WTC11 (cell line): Measurements from ENCODE around the gene ZBTB7B. TPM values are rescaled to one million over a fixed set of nuclear protein-coding genes. Genes with fewer than 3 reads are reported as not detected.

Source experiments
- ATAC-seq: fragments of 200-7000 bp; cut with Tn5 transposase; 2 replicates; pipeline ENCODE4 v1.10.0; 2021; ENCODE audit warnings: mild to moderate bottlenecking, moderate library complexity
- CTCF ChIA-PET: fragments of 300-600 bp; sonication (Branson Sonifier 250); formaldehyde crosslinking; loops from one replicate; lab custom pipeline; 2021; ENCODE audit warnings: antibody characterized with exemption; lab: Charles Lee
- POLR2A ChIA-PET: fragments of 350-600 bp; sonication (Branson Sonifier 250); formaldehyde crosslinking; loops from one replicate; lab custom pipeline; 2021; ENCODE audit warnings: antibody characterized with exemption; lab: Charles Lee
- DNase-seq: peaks from one replicate; pipeline ENCODE4 v3.0.0; 2021; ENCODE audit warnings: low spot score
- H3K27ac Mint-ChIP-seq: 2 replicates; pipeline ENCODE4 v1.8.0; 2021; ENCODE audit warnings: mixed read lengths
- H3K27me3 Mint-ChIP-seq: 2 replicates; pipeline ENCODE4 v1.8.0; 2021; ENCODE audit warnings: low read depth, mild to moderate bottlenecking, moderate library complexity, mixed read lengths
- H3K36me3 Mint-ChIP-seq: 2 replicates; pipeline ENCODE4 v1.8.0; 2021; ENCODE audit warnings: mixed read lengths
- H3K4me1 Mint-ChIP-seq: 2 replicates; pipeline ENCODE4 v1.8.0; 2022; ENCODE audit warnings: mixed read lengths
- H3K4me3 Mint-ChIP-seq: 2 replicates; pipeline ENCODE4 v1.8.0; 2021; ENCODE audit warnings: mild to moderate bottlenecking, moderate library complexity, mixed read lengths
- H3K9me3 Mint-ChIP-seq: 2 replicates; pipeline ENCODE4 v1.8.0; 2021; ENCODE audit warnings: mixed read lengths
- ATF1 ChIP-seq: sonication (generic); formaldehyde crosslinking; IDR thresholded peaks from 2 replicates; pipeline ENCODE4 v1.8.1; 2023; ENCODE audit warnings: mild to moderate bottlenecking, moderate library complexity, missing genetic modification reagents
- E2F1 ChIP-seq: sonication (generic); formaldehyde crosslinking; IDR thresholded peaks from 2 replicates; pipeline ENCODE4 v1.8.0; 2022; ENCODE audit warnings: mild to moderate bottlenecking, missing genetic modification reagents
- E2F4 ChIP-seq: sonication (generic); formaldehyde crosslinking; IDR thresholded peaks from 2 replicates; pipeline ENCODE4 v1.8.1; 2022; ENCODE audit warnings: low read depth, mild to moderate bottlenecking, moderate library complexity, missing genetic modification reagents, borderline replicate concordance
- ELF4 ChIP-seq: sonication (generic); formaldehyde crosslinking; IDR thresholded peaks from 2 replicates; pipeline ENCODE4 v1.8.1; 2022; ENCODE audit warnings: low read depth, mild to moderate bottlenecking, moderate library complexity, missing genetic modification reagents
- JUN ChIP-seq: sonication (generic); formaldehyde crosslinking; IDR thresholded peaks from 2 replicates; pipeline ENCODE4 v1.8.0; 2023; ENCODE audit warnings: mild to moderate bottlenecking, missing genetic modification reagents
- NR1H2 ChIP-seq: sonication (generic); formaldehyde crosslinking; IDR thresholded peaks from 2 replicates; pipeline ENCODE4 v1.9.0; 2021; ENCODE audit warnings: mild to moderate bottlenecking, moderate library complexity, missing genetic modification reagents
- NR2C2 ChIP-seq: sonication (generic); formaldehyde crosslinking; IDR thresholded peaks from 2 replicates; pipeline ENCODE4 v1.8.0; 2022; ENCODE audit warnings: mild to moderate bottlenecking, missing genetic modification reagents
- OVOL2 ChIP-seq: fragments of 250-450 bp; sonication (Bioruptor Pico); IDR thresholded peaks from 2 replicates; pipeline ENCODE4 v1.9.0; 2021; ENCODE audit warnings: mild to moderate bottlenecking, borderline replicate concordance
- PRRX2 ChIP-seq: fragments of 250-450 bp; sonication (Bioruptor Pico); IDR thresholded peaks from 2 replicates; pipeline ENCODE4 v1.8.0; 2021; ENCODE audit warnings: mild to moderate bottlenecking
- SP1 ChIP-seq: sonication (generic); formaldehyde crosslinking; conservative IDR thresholded peaks from 2 replicates; pipeline ENCODE4 v1.8.1; 2022; ENCODE audit warnings: missing genetic modification reagents
- TEAD4 ChIP-seq: sonication (generic); formaldehyde crosslinking; IDR thresholded peaks from 2 replicates; pipeline ENCODE4 v1.8.0; 2022; ENCODE audit warnings: mild to moderate bottlenecking, missing genetic modification reagents
- ZBTB21 ChIP-seq: sonication (generic); formaldehyde crosslinking; IDR thresholded peaks from 2 replicates; pipeline ENCODE4 v1.8.1; 2023; ENCODE audit warnings: mild to moderate bottlenecking, missing genetic modification reagents, borderline replicate concordance
- ZNF121 ChIP-seq: sonication (generic); formaldehyde crosslinking; IDR thresholded peaks from 2 replicates; pipeline ENCODE4 v1.8.0; 2023; ENCODE audit warnings: missing genetic modification reagents
- ZNF671 ChIP-seq: fragments of 250-450 bp; sonication (Bioruptor Pico); IDR thresholded peaks from 2 replicates; pipeline ENCODE4 v1.8.0; 2021; ENCODE audit warnings: mild to moderate bottlenecking
- total RNA-seq: library from RNA; stranded (reverse); gene quantifications from 3 replicates; pipeline ENCODE4 v1.2.3, GENCODE V29; 2021
- TF ChIP-seq, protein P1 (sequence below): sonication (generic); formaldehyde crosslinking; IDR thresholded peaks from 2 replicates; pipeline ENCODE4 v1.8.1; 2023; ENCODE audit warnings: mild to moderate bottlenecking, missing genetic modification reagents, moderate library complexity
- TF ChIP-seq, protein P2 (sequence below): sonication (generic); formaldehyde crosslinking; IDR thresholded peaks from 2 replicates; pipeline ENCODE4 v1.8.0; 2022; ENCODE audit warnings: mild to moderate bottlenecking, missing genetic modification reagents
- TF ChIP-seq, protein P3 (sequence below): fragments of 200-600 bp; IDR thresholded peaks from 2 replicates; pipeline ENCODE4 v1.8.0; 2022; ENCODE audit warnings: antibody characterized with exemption
- TF ChIP-seq, protein P4 (sequence below): fragments of 250-450 bp; sonication (Bioruptor Pico); IDR thresholded peaks from 2 replicates; pipeline ENCODE4 v2.1.2; 2022; ENCODE audit warnings: mild to moderate bottlenecking, moderate library complexity
- TF ChIP-seq, protein P5 (sequence below): sonication (generic); formaldehyde crosslinking; IDR thresholded peaks from 2 replicates; pipeline ENCODE4 v1.8.1; 2023; ENCODE audit warnings: mild to moderate bottlenecking, missing genetic modification reagents, moderate library complexity
- TF ChIP-seq, protein P6 (sequence below): sonication (generic); formaldehyde crosslinking; IDR thresholded peaks from 2 replicates; pipeline ENCODE4 v1.8.1; 2022; ENCODE audit warnings: low read depth, missing genetic modification reagents, borderline replicate concordance

ZBTB7B gene
- total RNA-seq, 1 experiment from 2014 or later = 29.8 TPM

GRCh38 chr1:155008015-155008941, 5.7 kb downstream of the ZBTB7B start:
- peaks cover 60% of the 10 kb centered on the region for H3K4me1 Mint-ChIP-seq
- CTCF ChIA-PET = interaction anchor here (0.6 to 4.3 kb wide), 15 partner anchors 9 to 185 kb away, joined by 3 to 58 read pairs (median 5); partner anchors contain the start of genes KRTCAP2, PBXIP1 and SHC1
- TF ChIP-seq E2F1 (CRISPR knock-in tag) = no peak
- TF ChIP-seq NR2C2 (CRISPR knock-in tag) = no peak
- TF ChIP-seq, protein P1, sequence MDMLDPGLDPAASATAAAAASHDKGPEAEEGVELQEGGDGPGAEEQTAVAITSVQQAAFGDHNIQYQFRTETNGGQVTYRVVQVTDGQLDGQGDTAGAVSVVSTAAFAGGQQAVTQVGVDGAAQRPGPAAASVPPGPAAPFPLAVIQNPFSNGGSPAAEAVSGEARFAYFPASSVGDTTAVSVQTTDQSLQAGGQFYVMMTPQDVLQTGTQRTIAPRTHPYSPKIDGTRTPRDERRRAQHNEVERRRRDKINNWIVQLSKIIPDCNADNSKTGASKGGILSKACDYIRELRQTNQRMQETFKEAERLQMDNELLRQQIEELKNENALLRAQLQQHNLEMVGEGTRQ (CRISPR knock-in tag) = no peak
- no peak for TF ChIP-seq E2F4
- TF ChIP-seq, protein P2, sequence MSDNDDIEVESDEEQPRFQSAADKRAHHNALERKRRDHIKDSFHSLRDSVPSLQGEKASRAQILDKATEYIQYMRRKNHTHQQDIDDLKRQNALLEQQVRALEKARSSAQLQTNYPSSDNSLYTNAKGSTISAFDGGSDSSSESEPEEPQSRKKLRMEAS (CRISPR knock-in tag) = no peak
- TF ChIP-seq NR1H2 = no peak
- TF ChIP-seq, protein P3, sequence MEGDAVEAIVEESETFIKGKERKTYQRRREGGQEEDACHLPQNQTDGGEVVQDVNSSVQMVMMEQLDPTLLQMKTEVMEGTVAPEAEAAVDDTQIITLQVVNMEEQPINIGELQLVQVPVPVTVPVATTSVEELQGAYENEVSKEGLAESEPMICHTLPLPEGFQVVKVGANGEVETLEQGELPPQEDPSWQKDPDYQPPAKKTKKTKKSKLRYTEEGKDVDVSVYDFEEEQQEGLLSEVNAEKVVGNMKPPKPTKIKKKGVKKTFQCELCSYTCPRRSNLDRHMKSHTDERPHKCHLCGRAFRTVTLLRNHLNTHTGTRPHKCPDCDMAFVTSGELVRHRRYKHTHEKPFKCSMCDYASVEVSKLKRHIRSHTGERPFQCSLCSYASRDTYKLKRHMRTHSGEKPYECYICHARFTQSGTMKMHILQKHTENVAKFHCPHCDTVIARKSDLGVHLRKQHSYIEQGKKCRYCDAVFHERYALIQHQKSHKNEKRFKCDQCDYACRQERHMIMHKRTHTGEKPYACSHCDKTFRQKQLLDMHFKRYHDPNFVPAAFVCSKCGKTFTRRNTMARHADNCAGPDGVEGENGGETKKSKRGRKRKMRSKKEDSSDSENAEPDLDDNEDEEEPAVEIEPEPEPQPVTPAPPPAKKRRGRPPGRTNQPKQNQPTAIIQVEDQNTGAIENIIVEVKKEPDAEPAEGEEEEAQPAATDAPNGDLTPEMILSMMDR = no peak
- TF ChIP-seq ZNF121 (CRISPR knock-in tag) = no peak
- no peak for TF ChIP-seq ZBTB21 (CRISPR knock-in tag)
- TF ChIP-seq, protein P4, sequence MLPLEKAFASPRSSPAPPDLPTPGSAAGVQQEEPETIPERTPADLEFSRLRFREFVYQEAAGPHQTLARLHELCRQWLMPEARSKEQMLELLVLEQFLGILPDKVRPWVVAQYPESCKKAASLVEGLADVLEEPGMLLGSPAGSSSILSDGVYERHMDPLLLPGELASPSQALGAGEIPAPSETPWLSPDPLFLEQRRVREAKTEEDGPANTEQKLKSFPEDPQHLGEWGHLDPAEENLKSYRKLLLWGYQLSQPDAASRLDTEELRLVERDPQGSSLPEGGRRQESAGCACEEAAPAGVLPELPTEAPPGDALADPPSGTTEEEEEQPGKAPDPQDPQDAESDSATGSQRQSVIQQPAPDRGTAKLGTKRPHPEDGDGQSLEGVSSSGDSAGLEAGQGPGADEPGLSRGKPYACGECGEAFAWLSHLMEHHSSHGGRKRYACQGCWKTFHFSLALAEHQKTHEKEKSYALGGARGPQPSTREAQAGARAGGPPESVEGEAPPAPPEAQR (CRISPR knock-in tag) = no peak
- no peak for TF ChIP-seq PRRX2
- TF ChIP-seq ELF4 (CRISPR knock-in tag) = no peak
- no peak for TF ChIP-seq ZNF671
- TF ChIP-seq ATF1 (CRISPR knock-in tag) = no peak
- TF ChIP-seq, all 79 proteins: peak for 0
- Mint-ChIP-seq H3K36me3 (peaks cover 4% of the 10 kb centered on the region; the same call in 1 of the 2 replicates), H3K27ac (no peak overlapping the region), H3K4me3 (peak overlapping the region; percentile 41), H3K9me3 (no peaks in the 10 kb centered on the region), H3K27me3 (no peaks in the 10 kb centered on the region)
- DNase-seq (peak; percentile 36), ATAC-seq (peak; percentile 2; the same call in 1 of the 2 replicates)
- POLR2A ChIA-PET = interaction anchor here (0.5 to 1.7 kb wide), 8 partner anchors 8 to 38 kb away, joined by 3 to 9 read pairs (median 4); partner anchors contain the start of genes FLAD1 and SHC1

DNA sequence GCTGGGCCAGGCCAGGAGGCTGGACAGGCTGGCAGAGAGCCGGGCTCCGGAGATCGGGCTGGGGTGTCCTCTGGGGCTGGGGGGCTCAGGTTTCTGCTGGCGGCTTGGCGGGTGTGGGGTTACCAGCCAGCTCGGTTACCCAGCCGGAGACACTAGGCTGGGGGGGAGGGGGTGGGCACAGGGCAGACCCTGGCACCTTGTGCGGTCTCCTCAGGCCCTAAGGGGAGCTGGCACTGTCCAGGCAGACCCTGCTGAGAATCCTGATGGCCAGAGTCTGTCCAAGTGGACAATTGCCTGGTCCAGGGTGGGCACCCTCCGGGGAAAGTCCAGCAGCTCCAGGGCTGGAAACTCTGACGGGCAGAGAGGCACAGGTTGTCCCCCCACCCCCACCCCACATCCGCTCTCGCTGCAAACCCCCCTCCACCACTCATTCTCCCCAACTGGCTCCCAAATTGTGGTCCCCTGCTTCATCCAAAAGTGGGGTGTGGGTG, 6.7 kb downstream of the ZBTB7B start:
- H3K27me3 Mint-ChIP-seq = no peaks in the 10 kb centered on the region
- H3K4me1 Mint-ChIP-seq = peaks cover 61% of the 10 kb centered on the region
- no peak overlapping the region; the same call in 1 of the 2 replicates for H3K27ac Mint-ChIP-seq
- ChIA-PET POLR2A (interaction anchor here (0.6 to 1.7 kb wide), 4 partner anchors 9 to 38 kb away, joined by 3 to 9 read pairs (median 6); partner anchors contain the start of gene SHC1), CTCF (interaction anchor here (0.6 to 4.3 kb wide), 6 partner anchors 8 to 158 kb away, joined by 3 to 58 read pairs (median 8); partner anchors contain the start of gene SHC1)
- no peak for DNase-seq
- no peaks in the 10 kb centered on the region for H3K9me3 Mint-ChIP-seq
- peaks cover 4% of the 10 kb centered on the region; the same call in 1 of the 2 replicates for H3K36me3 Mint-ChIP-seq
- ATAC-seq = no peak
- H3K4me3 Mint-ChIP-seq = peak overlapping the region; percentile 18; the same call in 1 of the 2 replicates
- TF ChIP-seq E2F4 (no peak), NR2C2 (CRISPR knock-in tag) (no peak), OVOL2 (CRISPR knock-in tag) (no peak), SP1 (CRISPR knock-in tag) (no peak), ZNF671 (no peak), JUN (CRISPR knock-in tag) (no peak), TEAD4 (no peak)
- TF ChIP-seq, protein P5, sequence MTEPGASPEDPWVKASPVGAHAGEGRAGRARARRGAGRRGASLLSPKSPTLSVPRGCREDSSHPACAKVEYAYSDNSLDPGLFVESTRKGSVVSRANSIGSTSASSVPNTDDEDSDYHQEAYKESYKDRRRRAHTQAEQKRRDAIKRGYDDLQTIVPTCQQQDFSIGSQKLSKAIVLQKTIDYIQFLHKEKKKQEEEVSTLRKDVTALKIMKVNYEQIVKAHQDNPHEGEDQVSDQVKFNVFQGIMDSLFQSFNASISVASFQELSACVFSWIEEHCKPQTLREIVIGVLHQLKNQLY = no peak
- TF ChIP-seq, protein P6, sequence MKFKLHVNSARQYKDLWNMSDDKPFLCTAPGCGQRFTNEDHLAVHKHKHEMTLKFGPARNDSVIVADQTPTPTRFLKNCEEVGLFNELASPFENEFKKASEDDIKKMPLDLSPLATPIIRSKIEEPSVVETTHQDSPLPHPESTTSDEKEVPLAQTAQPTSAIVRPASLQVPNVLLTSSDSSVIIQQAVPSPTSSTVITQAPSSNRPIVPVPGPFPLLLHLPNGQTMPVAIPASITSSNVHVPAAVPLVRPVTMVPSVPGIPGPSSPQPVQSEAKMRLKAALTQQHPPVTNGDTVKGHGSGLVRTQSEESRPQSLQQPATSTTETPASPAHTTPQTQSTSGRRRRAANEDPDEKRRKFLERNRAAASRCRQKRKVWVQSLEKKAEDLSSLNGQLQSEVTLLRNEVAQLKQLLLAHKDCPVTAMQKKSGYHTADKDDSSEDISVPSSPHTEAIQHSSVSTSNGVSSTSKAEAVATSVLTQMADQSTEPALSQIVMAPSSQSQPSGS (CRISPR knock-in tag) = no peak
